ENCODE data around the gene OR2AG2. TPM values are rescaled to one million over a fixed set of nuclear protein-coding genes. Genes with fewer than 3 reads are reported as not detected.

Gene OR2AG2
- total RNA-seq: under 0.01 and 0.31 TPM in 2 replicates

GRCh38 chr11:6771926-6772893 is at the start of gene OR2AG2:
Gene OR2AG2, minus strand, starts transcription at chr11:6771976. Its CDS starts 3,019 bp downstream, at chr11:6768957.

GRCh38 chr11:6799402-6799801 is 27.6 kb upstream of the OR2AG2 start, which contains the start of gene OR6A2:
Gene OR6A2, minus strand, starts transcription at chr11:6799689. Its CDS starts 3,981 bp downstream, at chr11:6795708.

GRCh38 chr11:6782720-6783119 is 10.9 kb upstream of the OR2AG2 start, which contains the start of gene OR2AG1:
Gene OR2AG1, plus strand, starts transcription at chr11:6783020. Its CDS starts 2,018 bp downstream, at chr11:6785038.

Other genes with a start within 250 kb of the OR2AG2 start
- gene RRP8, start 168.4 kb downstream of the OR2AG2 start, total RNA-seq: 7.1 and 15.1 TPM in 2 replicates
- gene ILK, start 168.2 kb downstream of the OR2AG2 start, total RNA-seq: 139 and 265 TPM in 2 replicates
- gene TAF10, start 159.8 kb downstream of the OR2AG2 start, total RNA-seq: 22.5 and 46.9 TPM in 2 replicates
- 35.5 and 214 TPM in 2 replicates for gene TPP1, start 152.6 kb downstream of the OR2AG2 start, total RNA-seq
- 20.2 and 92.1 TPM in 2 replicates for gene DCHS1, start 116.2 kb downstream of the OR2AG2 start, total RNA-seq
- gene MRPL17, start 88.6 kb downstream of the OR2AG2 start, total RNA-seq: 64.3 and 65.7 TPM in 2 replicates
- under 0.01 TPM in 1 of 2 replicates, not detected in the other for gene OR2AG1, start 11.0 kb upstream of the OR2AG2 start, total RNA-seq
- gene OR6A2, start 27.7 kb upstream of the OR2AG2 start, total RNA-seq: 0.16 and 0.38 TPM in 2 replicates
- not detected in 2 replicates for gene OR10A5, start 73.7 kb upstream of the OR2AG2 start, total RNA-seq
- not detected in 2 replicates for gene OR10A2, start 91.1 kb upstream of the OR2AG2 start, total RNA-seq
- gene OR10A4, start 104.6 kb upstream of the OR2AG2 start, total RNA-seq: not detected in 2 replicates
- gene OR2D2, start 120.5 kb upstream of the OR2AG2 start, total RNA-seq: 0.16 and 0.19 TPM in 2 replicates
- gene OR2D3, start 149.0 kb upstream of the OR2AG2 start, total RNA-seq: not detected in 2 replicates
- 1.4 and 2.3 TPM in 2 replicates for gene ZNF215, start 154.4 kb upstream of the OR2AG2 start, total RNA-seq
- 0.65 and 1.8 TPM in 2 replicates for gene ZNF214, start 248.4 kb upstream of the OR2AG2 start, total RNA-seq
- gene NLRP14, start 248.5 kb upstream of the OR2AG2 start, total RNA-seq: under 0.01 TPM in 1 of 2 replicates, not detected in the other

Data from bladder microvascular endothelial cell (primary cell).